ENCODE data around the gene CDON. TPM values are rescaled to one million over a fixed set of nuclear protein-coding genes. Genes with fewer than 3 reads are reported as not detected.

The CDON gene
- total RNA-seq, 1 donor from 2014 or later = 29.4 TPM

GRCh38 chr11:125950696-125951651 is 111.7 kb downstream of the CDON start:
- intact Hi-C loops (cut with DNase I) = no loop called here
- DNase-seq (ENCODE audit: low spot score) = peak; percentile 60
- peak; percentile 67 for ATAC-seq

GRCh38 chr11:125950178-125950490 is 112.5 kb downstream of the CDON start:
- intact Hi-C loops (cut with DNase I) = no loop called here
- ATAC-seq (no peak), DNase-seq (ENCODE audit: low spot score) (peak; percentile 50)

- DNase-seq (ENCODE audit: low spot score) (no peak), ATAC-seq (no peak)
- intact Hi-C loops (cut with DNase I) = no loop called here
These were observed 113.1 kb downstream of the CDON start for GRCh38 chr11:125949271-125950177.

GRCh38 chr11:125948278-125949051 is 114.2 kb downstream of the CDON start:
- ATAC-seq = no peak
- intact Hi-C loops (cut with DNase I) = no loop called here
- DNase-seq (ENCODE audit: low spot score) = peak; percentile 51

GRCh38 chr11:125947419-125948277 is 115.0 kb downstream of the CDON start:
- ATAC-seq = no peak
- peak; percentile 51 for DNase-seq (ENCODE audit: low spot score)
- intact Hi-C loops (cut with DNase I) = no loop called here

- ATAC-seq = no peak
- DNase-seq (ENCODE audit: low spot score) = no peak
- intact Hi-C loops (cut with DNase I) = no loop called here
These were observed 115.8 kb downstream of the CDON start for GRCh38 chr11:125946712-125947418.

GRCh38 chr11:125945797-125946520 is 116.7 kb downstream of the CDON start, which contains the start of gene VSIG10L2:
TSS of gene VSIG10L2 (plus strand) at chr11:125946044. CDS start at chr11:125946056, 12 bp downstream.
- intact Hi-C loops (cut with DNase I) = no loop called here
- ATAC-seq = no peak
- no peak for DNase-seq (ENCODE audit: low spot score)

GRCh38 chr11:125945011-125945796 is 117.5 kb downstream of the CDON start:
- intact Hi-C loops (cut with DNase I) = no loop called here
- no peak for DNase-seq (ENCODE audit: low spot score)

GRCh38 chr11:125944350-125945010 is 118.2 kb downstream of the CDON start:
- intact Hi-C loops (cut with DNase I) = no loop called here
- ATAC-seq (no peak), DNase-seq (ENCODE audit: low spot score) (no peak)

More at GRCh38 chr11:125945011-125945796, 117.5 kb downstream of the CDON start:
- ATAC-seq = no peak

- DNase-seq (ENCODE audit: low spot score) (no peak), ATAC-seq (no peak)
- intact Hi-C loops (cut with DNase I) = no loop called here
These were observed 118.9 kb downstream of the CDON start for GRCh38 chr11:125943661-125944349.

- ATAC-seq = no peak
- no peak for DNase-seq (ENCODE audit: low spot score)
- intact Hi-C loops (cut with DNase I) = no loop called here
These were observed 119.8 kb downstream of the CDON start for GRCh38 chr11:125942771-125943428.

GRCh38 chr11:125941619-125942611 is 120.8 kb downstream of the CDON start:
- DNase-seq (ENCODE audit: low spot score) (peak; percentile 70), ATAC-seq (peak; percentile 62)
- intact Hi-C loops (cut with DNase I) = no loop called here

- no peak for DNase-seq (ENCODE audit: low spot score)
- intact Hi-C loops (cut with DNase I) = no loop called here
- no peak for ATAC-seq
These were observed 121.4 kb downstream of the CDON start for GRCh38 chr11:125941267-125941618.

All from sciatic nerve (tissue), 2 donors.